ENCODE measurements around the gene ARGFX.
A peak's percentile ranks its signal among the peaks of the same experiment; 100 is the strongest.

The ARGFX gene

GRCh38 chr3:121567649-121568048, at the start of gene ARGFX:
Gene ARGFX (plus strand): TSS chr3:121567949. CDS start chr3:121570714, 2,765 bp downstream.
- H3K4me3 Mint-ChIP-seq: no peak within 1 kb of the TSS
- H3K4me1 Mint-ChIP-seq: no peaks in the 10 kb centered on the region
- ATAC-seq (replicated peaks) (no peak), DNase-seq (no peak)
- no peaks in the 10 kb centered on the region for H3K36me3 Mint-ChIP-seq
- no peaks in the 10 kb centered on the region for H3K9me3 Mint-ChIP-seq
- peaks cover 0 to 7% of the 10 kb centered on the region in 2 donors for H3K27me3 Mint-ChIP-seq
- H3K27ac Mint-ChIP-seq: no peak within 1 kb of the TSS

GRCh38 chr3:121517953-121518655, 49.6 kb upstream of the ARGFX start:
- peaks cover 8 to 27% of the 10 kb centered on the region in 2 donors for H3K36me3 Mint-ChIP-seq
- H3K9me3 Mint-ChIP-seq: peaks cover 7% of the 10 kb centered on the region in 2 donors
- DNase-seq (no peak), ATAC-seq (replicated peaks) (no peak)
- H3K4me3 Mint-ChIP-seq: no peak overlapping the region
- no peak overlapping the region for H3K27ac Mint-ChIP-seq
- H3K27me3 Mint-ChIP-seq: no peaks in the 10 kb centered on the region
- no peaks in the 10 kb centered on the region for H3K4me1 Mint-ChIP-seq

GRCh38 chr3:121520510-121520909, 47.2 kb upstream of the ARGFX start:
- no peak for DNase-seq
- Mint-ChIP-seq H3K27ac (no peak overlapping the region), H3K4me1 (no peaks in the 10 kb centered on the region), H3K36me3 (peaks cover 7 to 23% of the 10 kb centered on the region in 2 donors), H3K9me3 (peaks cover 4 to 6% of the 10 kb centered on the region in 2 donors), H3K27me3 (no peaks in the 10 kb centered on the region), H3K4me3 (no peak overlapping the region)
- ATAC-seq (replicated peaks): no peak

GRCh38 chr3:121529308-121529707, 38.4 kb upstream of the ARGFX start:
- H3K36me3 Mint-ChIP-seq: peaks cover 3 to 8% of the 10 kb centered on the region in 2 donors
- no peak overlapping the region for H3K27ac Mint-ChIP-seq
- DNase-seq: no peak
- peaks cover 5 to 9% of the 10 kb centered on the region in 2 donors for H3K4me1 Mint-ChIP-seq
- ATAC-seq (replicated peaks): no peak
- H3K27me3 Mint-ChIP-seq: no peaks in the 10 kb centered on the region
- no peak overlapping the region for H3K4me3 Mint-ChIP-seq
- H3K9me3 Mint-ChIP-seq: no peaks in the 10 kb centered on the region

- H3K9me3 Mint-ChIP-seq: no peaks in the 10 kb centered on the region
- H3K4me1 Mint-ChIP-seq: peaks cover 5 to 9% of the 10 kb centered on the region in 2 donors
- peak overlapping the region; percentile 7 to 43 for H3K4me3 Mint-ChIP-seq
- H3K27me3 Mint-ChIP-seq: no peaks in the 10 kb centered on the region
- peaks cover 3 to 8% of the 10 kb centered on the region in 2 donors for H3K36me3 Mint-ChIP-seq
- peak; percentile 92 to 97 for ATAC-seq (replicated peaks)
- DNase-seq: no peak
- peak overlapping the region; percentile 26 for H3K27ac Mint-ChIP-seq
Observed at GRCh38 chr3:121531269-121531668, 36.5 kb upstream of the ARGFX start.

GRCh38 chr3:121542924-121543323, 24.8 kb upstream of the ARGFX start:
- no peak for ATAC-seq (replicated peaks)
- H3K9me3 Mint-ChIP-seq: no peaks in the 10 kb centered on the region
- H3K36me3 Mint-ChIP-seq: peaks cover 2 to 5% of the 10 kb centered on the region in 2 donors
- H3K27me3 Mint-ChIP-seq: no peaks in the 10 kb centered on the region
- H3K27ac Mint-ChIP-seq: no peak overlapping the region
- H3K4me3 Mint-ChIP-seq: no peak overlapping the region
- no peak for DNase-seq
- H3K4me1 Mint-ChIP-seq: peaks cover 5 to 18% of the 10 kb centered on the region in 2 donors

- DNase-seq (no peak), ATAC-seq (replicated peaks) (no peak)
- H3K4me1 Mint-ChIP-seq: peaks cover 12 to 35% of the 10 kb centered on the region in 2 donors
- no peaks in the 10 kb centered on the region for H3K27me3 Mint-ChIP-seq
- no peaks in the 10 kb centered on the region for H3K9me3 Mint-ChIP-seq
- H3K4me3 Mint-ChIP-seq: peak overlapping the region; percentile 84 to 85
- peak overlapping the region; percentile 77 for H3K27ac Mint-ChIP-seq
- H3K36me3 Mint-ChIP-seq: peaks cover 2 to 5% of the 10 kb centered on the region in 2 donors
Observed at GRCh38 chr3:121545049-121545573, 22.6 kb upstream of the ARGFX start.

- H3K36me3 Mint-ChIP-seq: peaks cover 2 to 5% of the 10 kb centered on the region in 2 donors
- ATAC-seq (replicated peaks) (peak; percentile 90), DNase-seq (peak; percentile 85)
- peak within 1 kb of the TSS; percentile 86 for H3K27ac Mint-ChIP-seq
- no peaks in the 10 kb centered on the region for H3K9me3 Mint-ChIP-seq
- H3K4me1 Mint-ChIP-seq: peaks cover 12 to 35% of the 10 kb centered on the region in 2 donors
- no peaks in the 10 kb centered on the region for H3K27me3 Mint-ChIP-seq
- peak within 1 kb of the TSS; percentile 84 to 85 for H3K4me3 Mint-ChIP-seq
Observed at GRCh38 chr3:121545574-121546455, 21.9 kb upstream of the ARGFX start, which contains the start of gene POLQ. Gene POLQ (minus strand): TSS chr3:121545988. CDS start chr3:121545877, 111 bp downstream.

- ATAC-seq (replicated peaks): no peak
- DNase-seq: no peak
- Mint-ChIP-seq H3K4me1 (peaks cover 7 to 24% of the 10 kb centered on the region in 2 donors), H3K9me3 (no peaks in the 10 kb centered on the region), H3K27me3 (peaks cover 0 to 12% of the 10 kb centered on the region in 2 donors), H3K4me3 (no peak overlapping the region), H3K36me3 (no peaks in the 10 kb centered on the region), H3K27ac (no peak overlapping the region)
Observed at GRCh38 chr3:121552379-121552778, 15.4 kb upstream of the ARGFX start.

- peaks cover 7 to 24% of the 10 kb centered on the region in 2 donors for H3K4me1 Mint-ChIP-seq
- ATAC-seq (replicated peaks): no peak
- H3K9me3 Mint-ChIP-seq: no peaks in the 10 kb centered on the region
- H3K4me3 Mint-ChIP-seq: no peak overlapping the region
- H3K36me3 Mint-ChIP-seq: no peaks in the 10 kb centered on the region
- peaks cover 0 to 12% of the 10 kb centered on the region in 2 donors for H3K27me3 Mint-ChIP-seq
- no peak for DNase-seq
- H3K27ac Mint-ChIP-seq: no peak overlapping the region
Observed at GRCh38 chr3:121552797-121553196, 15.0 kb upstream of the ARGFX start.

- Mint-ChIP-seq H3K27ac (no peak overlapping the region), H3K4me1 (peaks cover 0 to 7% of the 10 kb centered on the region in 2 donors), H3K27me3 (peaks cover 5 to 25% of the 10 kb centered on the region in 2 donors), H3K9me3 (no peaks in the 10 kb centered on the region), H3K4me3 (no peak overlapping the region), H3K36me3 (peaks cover 0 to 2% of the 10 kb centered on the region in 2 donors)
- ATAC-seq (replicated peaks) (no peak), DNase-seq (no peak)
Observed at GRCh38 chr3:121557426-121557934, 10.3 kb upstream of the ARGFX start.

GRCh38 chr3:121562148-121562547, 5.6 kb upstream of the ARGFX start:
- H3K27me3 Mint-ChIP-seq: peaks cover 12 to 18% of the 10 kb centered on the region in 2 donors
- DNase-seq (no peak), ATAC-seq (replicated peaks) (no peak)
- no peaks in the 10 kb centered on the region for H3K4me1 Mint-ChIP-seq
- no peaks in the 10 kb centered on the region for H3K9me3 Mint-ChIP-seq
- no peak overlapping the region for H3K4me3 Mint-ChIP-seq
- H3K36me3 Mint-ChIP-seq: peaks cover 0 to 2% of the 10 kb centered on the region in 2 donors
- H3K27ac Mint-ChIP-seq: no peak overlapping the region

GRCh38 chr3:121566773-121567172, 976 bp upstream of the ARGFX start:
- Mint-ChIP-seq H3K9me3 (no peaks in the 10 kb centered on the region), H3K36me3 (no peaks in the 10 kb centered on the region), H3K4me1 (no peaks in the 10 kb centered on the region), H3K4me3 (no peak overlapping the region), H3K27ac (no peak overlapping the region), H3K27me3 (peaks cover 7% of the 10 kb centered on the region in 2 donors)
- ATAC-seq (replicated peaks) (no peak), DNase-seq (no peak)

GRCh38 chr3:121574449-121574848, 6.7 kb downstream of the ARGFX start:
- H3K36me3 Mint-ChIP-seq: no peaks in the 10 kb centered on the region
- H3K27ac Mint-ChIP-seq: no peak overlapping the region
- no peak overlapping the region for H3K4me3 Mint-ChIP-seq
- H3K27me3 Mint-ChIP-seq: peaks cover 0 to 10% of the 10 kb centered on the region in 2 donors
- no peaks in the 10 kb centered on the region for H3K4me1 Mint-ChIP-seq
- DNase-seq (no peak), ATAC-seq (replicated peaks) (no peak)
- no peaks in the 10 kb centered on the region for H3K9me3 Mint-ChIP-seq

All from stimulated activated naive B cell treated with anti-CD40 and anti-IgM and Interleukin-4, amounts not matched to agents 10 μg/mL and 1 μg/mL and 100 μg/mL, for 72 hours (primary cell).